Omental fat pad (tissue), 4 donors: Measurements from ENCODE around the gene COL6A5. TPM values are rescaled to one million over a fixed set of nuclear protein-coding genes. Genes with fewer than 3 reads are reported as not detected.

Experiments
- ATAC-seq: fragments of 150-250 bp; one replicate; pipeline ENCODE4 v1.9.1; 2016; ENCODE audit warnings: mild to moderate bottlenecking, moderate library complexity; ENCODE audit not compliant: low FRiP score
- DNase-seq: peaks from one replicate; pipeline ENCODE4 v3.0.0-alpha.2; 2019; ENCODE audit warnings: low spot score
- total RNA-seq, 4 donors: library from RNA; depleted of rRNA; stranded (reverse); fragments of >200 nt; gene quantifications; one replicate each; pipeline ENCODE4 v1.1.0, GENCODE V29; 2016
- TF ChIP-seq, protein P1 (sequence below), 3 donors: fragments of 450-650 bp; IDR thresholded peaks; one replicate each; pipeline ENCODE4 v1.5.1; 2016 to 2017; ENCODE audit warnings: antibody characterized with exemption in 3 of 3, mild to moderate bottlenecking in 3 of 3, moderate library complexity in 2 of 3

COL6A5 gene
- total RNA-seq, 4 donors from 2014 or later, result 0.09 TPM; not detected in 3

DNA sequence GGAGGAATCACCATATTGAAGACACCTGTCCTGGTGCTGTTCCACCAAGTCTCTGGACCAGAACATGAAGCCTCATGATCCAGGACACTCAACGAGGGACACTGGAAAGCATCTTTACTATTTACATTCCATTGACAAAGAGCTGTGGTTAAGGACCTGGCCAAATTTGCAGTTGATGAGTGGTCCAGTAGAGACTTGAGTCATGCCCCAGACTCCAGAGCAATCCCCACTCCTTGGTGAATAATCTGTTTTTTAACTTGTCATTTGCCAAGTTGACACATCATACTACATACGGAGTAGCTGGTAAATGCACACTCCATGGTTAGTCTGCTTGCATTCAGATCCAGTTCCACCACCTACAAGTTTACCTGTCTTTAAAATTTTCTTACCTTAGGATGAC is 170.3 kb downstream of the COL6A5 start:
- TF ChIP-seq, protein P1, sequence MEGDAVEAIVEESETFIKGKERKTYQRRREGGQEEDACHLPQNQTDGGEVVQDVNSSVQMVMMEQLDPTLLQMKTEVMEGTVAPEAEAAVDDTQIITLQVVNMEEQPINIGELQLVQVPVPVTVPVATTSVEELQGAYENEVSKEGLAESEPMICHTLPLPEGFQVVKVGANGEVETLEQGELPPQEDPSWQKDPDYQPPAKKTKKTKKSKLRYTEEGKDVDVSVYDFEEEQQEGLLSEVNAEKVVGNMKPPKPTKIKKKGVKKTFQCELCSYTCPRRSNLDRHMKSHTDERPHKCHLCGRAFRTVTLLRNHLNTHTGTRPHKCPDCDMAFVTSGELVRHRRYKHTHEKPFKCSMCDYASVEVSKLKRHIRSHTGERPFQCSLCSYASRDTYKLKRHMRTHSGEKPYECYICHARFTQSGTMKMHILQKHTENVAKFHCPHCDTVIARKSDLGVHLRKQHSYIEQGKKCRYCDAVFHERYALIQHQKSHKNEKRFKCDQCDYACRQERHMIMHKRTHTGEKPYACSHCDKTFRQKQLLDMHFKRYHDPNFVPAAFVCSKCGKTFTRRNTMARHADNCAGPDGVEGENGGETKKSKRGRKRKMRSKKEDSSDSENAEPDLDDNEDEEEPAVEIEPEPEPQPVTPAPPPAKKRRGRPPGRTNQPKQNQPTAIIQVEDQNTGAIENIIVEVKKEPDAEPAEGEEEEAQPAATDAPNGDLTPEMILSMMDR (IDR thresholded peaks at IDR 0.05), result no peak
- ATAC-seq (no peak), DNase-seq (no peak)

DNA sequence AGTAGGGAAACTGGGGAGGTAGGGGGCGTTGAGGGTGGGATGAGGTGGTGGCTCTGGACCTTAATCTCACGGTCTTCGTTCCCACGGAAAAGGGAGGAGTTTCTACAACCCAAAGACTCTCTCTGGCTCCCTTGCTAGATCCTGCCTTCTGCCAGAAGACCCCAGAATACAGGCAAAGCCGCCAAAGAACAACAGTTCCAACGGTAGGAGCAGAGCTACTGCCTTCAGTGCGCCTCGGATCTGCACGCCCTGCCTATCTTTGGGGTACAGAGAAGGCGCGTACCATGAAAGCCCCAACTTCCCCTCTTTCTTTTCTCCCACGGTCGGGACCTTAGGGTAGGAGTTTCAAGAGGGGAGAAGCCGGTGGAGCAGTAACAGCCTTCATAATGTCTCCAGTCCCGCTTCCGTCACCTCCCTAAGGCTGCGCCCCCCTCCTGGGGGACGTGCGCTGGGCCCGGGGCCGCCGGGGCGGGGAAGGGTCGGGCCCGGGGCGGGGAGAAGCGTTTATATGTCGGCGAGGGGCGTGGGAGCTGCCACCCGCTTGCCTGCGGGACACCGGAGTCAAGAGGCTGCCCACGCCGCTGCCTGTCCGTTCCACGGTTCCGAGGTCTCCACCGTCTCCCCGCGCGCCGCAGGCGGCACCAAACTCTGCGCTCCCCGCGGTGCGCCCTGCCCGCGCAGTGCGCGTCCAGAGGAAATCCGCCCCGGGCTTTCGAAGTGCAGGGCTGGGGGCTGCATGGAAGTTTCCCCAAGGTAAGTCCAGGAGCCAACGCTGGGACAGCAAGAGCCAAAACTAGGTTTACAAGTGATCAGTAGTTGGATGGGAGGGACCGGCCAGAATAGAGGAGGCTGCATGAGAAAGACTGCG is 171.4 kb downstream of the COL6A5 start, which contains the start of gene COL6A6:
Gene COL6A6, plus strand, starts transcription at position 533 of the 868 bp plus-strand sequence. CDS start 43,188 bp downstream, outside the sequence.
- TF ChIP-seq, protein P1 (IDR thresholded peaks at IDR 0.05), result no peak
- DNase-seq (no peak), ATAC-seq (peak; percentile 61)

DNA sequence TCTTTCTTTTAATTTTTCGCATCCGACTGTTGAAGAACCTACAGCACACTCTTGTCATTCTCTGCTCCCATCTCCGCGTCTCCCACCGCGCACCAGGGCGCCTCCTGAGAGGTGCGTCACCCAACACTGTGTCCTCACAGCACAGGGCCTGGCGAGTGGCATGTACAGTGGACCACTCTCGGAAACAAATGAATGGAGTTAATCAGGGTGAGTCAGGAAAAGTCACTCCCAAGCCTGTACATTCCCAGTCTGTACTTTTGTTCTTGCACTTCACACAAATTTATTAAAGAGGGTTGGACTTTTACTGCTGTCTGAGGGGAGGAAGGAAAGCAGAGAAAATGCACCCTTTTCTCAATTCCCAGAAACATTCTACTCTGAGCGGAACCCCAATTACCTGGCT is 172.1 kb downstream of the COL6A5 start:
- TF ChIP-seq, protein P1 (IDR thresholded peaks at IDR 0.05), result no peak
- ATAC-seq, result peak; percentile 89
- DNase-seq, result no peak

DNA sequence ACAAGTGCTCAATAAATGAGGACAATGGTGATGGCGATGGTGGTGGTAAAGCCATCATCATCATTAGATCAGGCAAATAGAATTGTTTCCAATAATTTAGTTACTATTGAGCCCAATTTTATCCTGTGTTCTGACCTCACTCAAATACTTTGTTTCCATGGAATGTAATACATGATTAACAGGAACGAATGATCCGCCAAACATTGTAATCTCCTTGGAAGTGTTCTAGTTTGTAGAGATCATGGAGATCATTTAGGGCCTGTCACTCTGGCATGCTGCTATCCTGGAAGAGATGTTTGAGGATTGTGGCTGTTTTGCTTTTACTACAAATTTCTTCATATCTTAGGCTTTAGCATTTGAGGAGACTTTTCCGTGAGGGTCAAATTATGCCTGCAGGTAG is 174.3 kb downstream of the COL6A5 start:
- ATAC-seq (no peak), DNase-seq (no peak)
- TF ChIP-seq, protein P1 (IDR thresholded peaks at IDR 0.05), result no peak

DNA sequence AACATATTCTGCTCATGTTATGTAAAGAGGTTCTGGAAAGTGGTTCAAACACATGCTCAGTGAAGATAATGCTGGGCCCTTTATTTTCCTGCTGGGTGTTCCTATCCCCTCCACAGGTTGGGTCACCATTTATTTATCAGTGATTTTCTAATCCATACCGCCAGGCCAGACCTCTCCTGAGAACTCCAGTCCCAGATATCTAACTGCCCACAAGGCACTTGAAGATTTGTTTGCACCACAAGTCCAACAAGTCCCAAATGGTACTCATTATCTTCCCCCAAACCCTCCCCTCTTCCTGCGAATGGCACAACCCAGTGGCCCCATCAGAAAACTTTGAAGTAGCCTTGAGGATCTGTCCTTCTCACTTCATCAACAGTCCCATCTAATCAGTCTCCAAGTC is 176.9 kb downstream of the COL6A5 start:
- DNase-seq (no peak), ATAC-seq (no peak)
- TF ChIP-seq, protein P1 (IDR thresholded peaks at IDR 0.05), result no peak

DNA sequence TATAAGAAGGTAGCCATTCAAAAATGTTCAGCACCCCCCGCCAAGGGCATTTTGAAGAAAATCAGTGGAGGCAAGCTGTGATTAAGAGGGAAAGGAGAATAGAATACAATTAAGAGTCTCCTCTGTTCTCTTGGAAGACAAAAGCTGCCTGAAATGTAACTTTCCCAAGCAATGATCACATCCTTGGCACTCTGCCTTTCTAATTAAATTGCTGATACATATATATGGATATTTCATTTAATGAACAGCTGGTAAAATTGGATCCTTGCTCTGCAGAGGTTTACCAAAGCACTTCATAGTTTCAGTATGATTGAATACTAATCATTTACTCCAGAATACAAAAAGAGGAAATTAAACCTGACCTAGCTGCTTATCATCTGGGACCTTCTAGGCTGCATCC is 182.0 kb downstream of the COL6A5 start:
- ATAC-seq, result no peak
- TF ChIP-seq, protein P1 (IDR thresholded peaks at IDR 0.05), result no peak
- DNase-seq, result no peak

DNA sequence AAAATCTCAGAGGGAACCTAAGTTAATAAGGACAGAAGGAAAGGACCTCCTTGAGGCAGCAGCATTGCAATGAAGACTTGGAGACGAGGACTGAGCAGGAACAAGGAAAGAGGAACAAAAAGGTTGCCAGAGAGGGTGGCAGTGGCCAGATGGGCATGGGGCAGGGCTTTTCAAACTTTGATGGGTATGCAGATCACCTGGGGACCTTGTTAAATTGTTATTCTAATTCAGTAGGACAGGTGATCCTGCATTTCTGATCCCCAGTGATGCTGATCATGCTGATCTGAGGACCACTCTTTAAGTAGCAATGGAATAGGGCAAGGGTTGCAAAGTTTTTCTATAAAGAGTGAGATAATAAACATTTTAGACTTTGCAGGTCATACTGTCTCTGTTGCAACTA is 182.6 kb downstream of the COL6A5 start:
- DNase-seq, result no peak
- ATAC-seq, result no peak
- TF ChIP-seq, protein P1 (IDR thresholded peaks at IDR 0.05), result no peak
